D721Med (cell line): Measurements from ENCODE around the gene B4GALT6.

ENCODE experiments used
- DNase-seq: peaks from one replicate; pipeline ENCODE4 v3.0.0; 2011; ENCODE audit warnings: low spot score; ENCODE audit not compliant: insufficient read length
- FAIRE-seq: peaks from 2 replicates; lab custom pipeline; 2011; peaks lifted over from hg19 to GRCh38; lab: Jason Lieb, UNC
- TF ChIP-seq, protein P1 (sequence below): IDR thresholded peaks from 2 replicates; pipeline ENCODE4 v1.5.1; 2012; ENCODE audit warnings: mild to moderate bottlenecking, control low read depth; ENCODE audit not compliant: insufficient read depth; ENCODE audit errors: missing control alignments

B4GALT6 gene

GRCh38 chr18:31686986-31687928, 2.9 kb upstream of the B4GALT6 start:
- TF ChIP-seq, protein P1, sequence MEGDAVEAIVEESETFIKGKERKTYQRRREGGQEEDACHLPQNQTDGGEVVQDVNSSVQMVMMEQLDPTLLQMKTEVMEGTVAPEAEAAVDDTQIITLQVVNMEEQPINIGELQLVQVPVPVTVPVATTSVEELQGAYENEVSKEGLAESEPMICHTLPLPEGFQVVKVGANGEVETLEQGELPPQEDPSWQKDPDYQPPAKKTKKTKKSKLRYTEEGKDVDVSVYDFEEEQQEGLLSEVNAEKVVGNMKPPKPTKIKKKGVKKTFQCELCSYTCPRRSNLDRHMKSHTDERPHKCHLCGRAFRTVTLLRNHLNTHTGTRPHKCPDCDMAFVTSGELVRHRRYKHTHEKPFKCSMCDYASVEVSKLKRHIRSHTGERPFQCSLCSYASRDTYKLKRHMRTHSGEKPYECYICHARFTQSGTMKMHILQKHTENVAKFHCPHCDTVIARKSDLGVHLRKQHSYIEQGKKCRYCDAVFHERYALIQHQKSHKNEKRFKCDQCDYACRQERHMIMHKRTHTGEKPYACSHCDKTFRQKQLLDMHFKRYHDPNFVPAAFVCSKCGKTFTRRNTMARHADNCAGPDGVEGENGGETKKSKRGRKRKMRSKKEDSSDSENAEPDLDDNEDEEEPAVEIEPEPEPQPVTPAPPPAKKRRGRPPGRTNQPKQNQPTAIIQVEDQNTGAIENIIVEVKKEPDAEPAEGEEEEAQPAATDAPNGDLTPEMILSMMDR: no peak
- DNase-seq (no peak), FAIRE-seq (peak; percentile 94)

DNA sequence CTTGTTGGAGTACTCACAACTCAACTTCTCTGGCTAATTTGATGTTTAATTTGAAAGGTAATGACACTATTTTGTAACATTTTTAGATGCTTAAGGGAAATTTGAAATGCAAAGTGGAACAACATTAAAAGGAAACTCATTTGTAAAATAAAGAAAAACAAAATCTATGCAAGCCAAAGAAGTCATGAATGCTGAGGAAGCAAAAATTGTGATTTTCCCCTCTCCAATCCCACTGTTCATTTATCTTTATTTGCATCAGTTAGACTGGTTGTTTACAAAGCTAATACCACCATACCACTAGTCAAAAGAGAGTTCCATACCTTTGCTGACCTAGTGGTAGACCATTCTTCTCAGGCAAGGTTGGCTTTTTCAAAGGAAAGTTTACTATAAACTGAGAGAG, 2.2 kb upstream of the B4GALT6 start:
- DNase-seq: no peak
- TF ChIP-seq, protein P1: no peak
- FAIRE-seq: no peak

GRCh38 chr18:31685097-31686082, 1.0 kb upstream of the B4GALT6 start:
- TF ChIP-seq, protein P1: peak; percentile 2
- FAIRE-seq (peak; percentile 94), DNase-seq (peak; percentile 65)

- peak; percentile 88 for FAIRE-seq
- DNase-seq: no peak
- TF ChIP-seq, protein P1: no peak
Measured at GRCh38 chr18:31683968-31684278, 458 bp downstream of the B4GALT6 start.

GRCh38 chr18:31683106-31683505, 1.3 kb downstream of the B4GALT6 start:
- DNase-seq (no peak), FAIRE-seq (no peak)
- TF ChIP-seq, protein P1: no peak

GRCh38 chr18:31680831-31681568, 3.4 kb downstream of the B4GALT6 start:
- FAIRE-seq (no peak), DNase-seq (no peak)
- TF ChIP-seq, protein P1: no peak
